ENCODE data around the gene FMNL2. TPM values are rescaled to one million over a fixed set of nuclear protein-coding genes. Genes with fewer than 3 reads are reported as not detected.

Gene FMNL2
- total RNA-seq, 1 donor from 2014 or later: 15.7 TPM

DNA sequence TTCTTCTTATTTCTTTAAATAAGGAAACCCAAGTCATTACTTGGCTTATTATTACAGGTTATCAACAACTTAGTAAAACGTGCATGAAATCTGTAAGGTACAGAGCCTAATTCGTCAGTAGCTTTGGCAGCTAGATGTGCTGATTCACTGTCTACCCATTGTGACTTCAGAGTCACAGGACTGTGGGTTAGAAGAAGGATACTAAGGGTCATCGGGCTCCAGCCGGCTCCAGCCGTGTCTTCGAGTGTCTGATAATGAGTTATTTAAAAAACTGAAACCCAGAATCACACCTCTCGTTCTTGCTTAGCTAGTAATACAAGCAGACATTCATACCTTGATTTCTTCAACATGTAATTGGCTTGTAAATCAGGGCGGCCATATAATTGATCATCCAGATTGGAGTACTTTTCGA lies 170.5 kb downstream of the FMNL2 start:
- H3K4me3 ChIP-seq (ENCODE audit: low read length in 3 of 3): peak overlapping the region in 2 of 3 donors; percentile 10 to 36
- peaks cover 0 to 2% (median 0%) of the 10 kb centered on the region in 3 donors for H3K9me3 ChIP-seq (ENCODE audit: control insufficient read depth in 3 of 3, low read length in 3 of 3)

DNA sequence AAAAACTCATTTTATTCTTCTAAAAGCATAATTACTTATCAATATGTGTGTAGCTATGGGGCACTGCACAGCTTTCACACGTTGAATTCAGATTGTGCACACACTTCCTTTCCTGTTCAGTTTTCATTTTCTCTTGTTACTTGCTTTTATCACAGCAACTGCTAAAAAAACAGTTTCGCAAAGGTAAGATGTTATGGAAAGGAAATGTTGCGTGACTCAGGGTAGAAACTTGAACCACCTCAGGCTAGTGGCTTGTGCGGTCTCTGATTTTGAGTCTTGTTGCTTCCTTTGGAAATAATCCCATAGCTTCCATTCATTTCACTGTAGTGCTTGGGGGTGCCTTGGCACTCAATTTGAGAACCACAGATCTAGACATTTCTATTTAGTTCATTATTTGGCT lies 171.9 kb downstream of the FMNL2 start:
- Histone ChIP-seq H3K27me3 (ENCODE audit: control insufficient read depth in 3 of 3, insufficient read depth in 3 of 3, low read length in 3 of 3) (no peaks in the 10 kb centered on the region), H3K9ac (ENCODE audit: low read depth in 1 of 3, low read length in 3 of 3) (no peak overlapping the region), H3K4me3 (ENCODE audit: low read length in 3 of 3) (no peak overlapping the region), H3K36me3 (ENCODE audit: control insufficient read depth in 3 of 3, insufficient read depth in 3 of 3, low read length in 3 of 3) (no peaks in the 10 kb centered on the region), H3K9me3 (ENCODE audit: control insufficient read depth in 3 of 3, low read length in 3 of 3) (peaks cover 0 to 2% (median 0%) of the 10 kb centered on the region in 3 donors), H3K4me1 (ENCODE audit: control insufficient read depth in 3 of 3, insufficient read depth in 3 of 3, low read length in 3 of 3) (peaks cover 0 to 9% (median 2%) of the 10 kb centered on the region in 3 donors), H3K27ac (ENCODE audit: low read depth, low read length) (no peak overlapping the region)

More for the DNA sequence above, 170.5 kb downstream of the FMNL2 start:
- H3K9ac ChIP-seq (ENCODE audit: low read depth in 1 of 3, low read length in 3 of 3): peak overlapping the region in 2 of 3 donors; percentile 3 to 15
- H3K27me3 ChIP-seq (ENCODE audit: control insufficient read depth in 3 of 3, insufficient read depth in 3 of 3, low read length in 3 of 3): no peaks in the 10 kb centered on the region
- H3K36me3 ChIP-seq (ENCODE audit: control insufficient read depth in 3 of 3, insufficient read depth in 3 of 3, low read length in 3 of 3): no peaks in the 10 kb centered on the region
- peaks cover 0 to 9% (median 2%) of the 10 kb centered on the region in 3 donors for H3K4me1 ChIP-seq (ENCODE audit: control insufficient read depth in 3 of 3, insufficient read depth in 3 of 3, low read length in 3 of 3)
- H3K27ac ChIP-seq (ENCODE audit: low read depth, low read length): peak overlapping the region; percentile 66

DNA sequence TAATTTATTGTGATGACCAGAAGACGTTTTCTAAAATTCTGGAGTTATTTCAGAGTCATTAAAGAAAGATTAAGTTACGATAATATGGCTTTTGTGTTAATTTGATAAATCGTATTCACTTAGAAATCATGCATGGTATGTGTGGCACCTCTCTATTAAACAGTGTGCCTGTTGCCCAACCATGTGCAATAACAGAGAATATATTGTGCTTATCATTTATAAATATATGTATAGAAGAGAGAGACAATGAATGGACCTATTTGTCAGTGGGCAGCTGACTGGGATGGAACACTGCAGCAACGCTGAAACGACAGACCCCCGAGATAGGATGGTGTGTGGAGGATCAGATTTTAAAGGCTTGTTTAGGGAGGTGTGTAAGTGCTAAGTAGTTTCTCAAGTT lies 172.9 kb downstream of the FMNL2 start:
- no peak overlapping the region for H3K9ac ChIP-seq (ENCODE audit: low read depth in 1 of 3, low read length in 3 of 3)
- H3K4me3 ChIP-seq (ENCODE audit: low read length in 3 of 3): no peak overlapping the region
- H3K4me1 ChIP-seq (ENCODE audit: control insufficient read depth in 3 of 3, insufficient read depth in 3 of 3, low read length in 3 of 3): peaks cover 0 to 9% (median 2%) of the 10 kb centered on the region in 3 donors
- H3K27ac ChIP-seq (ENCODE audit: low read depth, low read length): no peak overlapping the region
- H3K36me3 ChIP-seq (ENCODE audit: control insufficient read depth in 3 of 3, insufficient read depth in 3 of 3, low read length in 3 of 3): no peaks in the 10 kb centered on the region
- H3K27me3 ChIP-seq (ENCODE audit: control insufficient read depth in 3 of 3, insufficient read depth in 3 of 3, low read length in 3 of 3): no peaks in the 10 kb centered on the region
- peaks cover 0 to under 1% (median 0%) of the 10 kb centered on the region in 3 donors for H3K9me3 ChIP-seq (ENCODE audit: control insufficient read depth in 3 of 3, low read length in 3 of 3)

DNA sequence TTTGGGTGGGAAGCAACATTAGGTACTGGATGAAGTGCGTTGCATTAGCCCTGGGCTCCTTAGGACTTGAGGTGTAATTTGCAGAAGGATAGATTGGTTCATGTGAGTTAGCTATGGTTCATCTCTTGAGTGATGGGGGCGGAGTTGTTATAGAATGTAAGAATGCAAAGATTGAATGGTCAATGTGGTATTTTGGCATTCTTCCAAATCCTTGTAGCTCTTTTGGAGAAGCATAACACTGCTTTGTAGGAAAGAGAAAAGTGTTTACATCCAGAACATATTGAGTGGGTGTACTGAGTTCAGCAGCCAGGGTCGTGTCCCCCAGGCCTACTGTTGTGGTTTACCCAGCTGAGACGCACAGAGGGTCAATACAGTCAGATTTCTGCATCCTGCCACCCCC lies 173.5 kb downstream of the FMNL2 start:
- H3K4me3 ChIP-seq (ENCODE audit: low read length in 3 of 3): no peak overlapping the region
- H3K4me1 ChIP-seq (ENCODE audit: control insufficient read depth in 3 of 3, insufficient read depth in 3 of 3, low read length in 3 of 3): peaks cover 0 to 9% (median 2%) of the 10 kb centered on the region in 3 donors
- H3K27me3 ChIP-seq (ENCODE audit: control insufficient read depth in 3 of 3, insufficient read depth in 3 of 3, low read length in 3 of 3): no peaks in the 10 kb centered on the region
- H3K9me3 ChIP-seq (ENCODE audit: control insufficient read depth in 3 of 3, low read length in 3 of 3): no peaks in the 10 kb centered on the region
- H3K27ac ChIP-seq (ENCODE audit: low read depth, low read length): no peak overlapping the region
- H3K36me3 ChIP-seq (ENCODE audit: control insufficient read depth in 3 of 3, insufficient read depth in 3 of 3, low read length in 3 of 3): no peaks in the 10 kb centered on the region
- H3K9ac ChIP-seq (ENCODE audit: low read depth in 1 of 3, low read length in 3 of 3): no peak overlapping the region

DNA sequence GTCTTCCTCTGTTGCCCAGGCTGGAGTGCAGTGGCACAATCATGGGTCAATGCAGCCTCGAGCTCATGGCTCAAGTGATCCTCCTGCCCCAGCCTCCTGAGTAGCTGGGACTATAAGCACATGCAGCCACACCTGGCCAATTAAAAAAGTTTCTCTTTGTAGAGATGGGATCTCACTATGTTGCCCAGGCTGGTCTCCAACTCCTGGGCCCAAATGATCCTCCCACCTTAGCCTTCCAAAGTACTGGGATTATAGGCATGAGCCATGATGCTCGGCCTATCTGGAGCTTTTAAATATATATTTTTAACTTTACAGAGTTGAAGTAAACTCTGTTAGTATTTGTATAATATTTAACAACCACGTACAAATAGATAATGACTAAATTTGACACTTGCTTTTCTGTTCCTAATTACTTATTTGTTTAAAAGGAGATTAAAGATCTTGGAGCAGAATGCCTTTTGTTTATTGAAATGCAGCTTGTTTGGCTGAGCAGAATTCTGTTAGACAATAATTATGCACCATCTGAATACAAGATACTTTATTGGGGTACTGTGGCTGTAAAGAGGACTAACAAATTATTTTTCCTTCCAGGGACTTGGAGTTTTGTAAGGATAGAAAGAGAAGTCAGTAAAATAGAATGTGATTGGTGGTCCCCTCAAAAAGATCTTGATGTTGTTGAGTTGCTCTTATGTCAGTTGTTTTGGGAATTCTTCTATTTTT lies 175.0 kb downstream of the FMNL2 start:
- Histone ChIP-seq H3K9ac (ENCODE audit: low read depth in 1 of 3, low read length in 3 of 3) (no peak overlapping the region), H3K4me3 (ENCODE audit: low read length in 3 of 3) (no peak overlapping the region), H3K36me3 (ENCODE audit: control insufficient read depth in 3 of 3, insufficient read depth in 3 of 3, low read length in 3 of 3) (no peaks in the 10 kb centered on the region), H3K27ac (ENCODE audit: low read depth, low read length) (no peak overlapping the region), H3K4me1 (ENCODE audit: control insufficient read depth in 3 of 3, insufficient read depth in 3 of 3, low read length in 3 of 3) (peaks cover 0 to 9% (median 2%) of the 10 kb centered on the region in 3 donors), H3K27me3 (ENCODE audit: control insufficient read depth in 3 of 3, insufficient read depth in 3 of 3, low read length in 3 of 3) (no peaks in the 10 kb centered on the region), H3K9me3 (ENCODE audit: control insufficient read depth in 3 of 3, low read length in 3 of 3) (no peaks in the 10 kb centered on the region)

GRCh38 chr2:152510621-152511020 lies 175.6 kb downstream of the FMNL2 start:
- no peak overlapping the region for H3K9ac ChIP-seq (ENCODE audit: low read depth in 1 of 3, low read length in 3 of 3)
- H3K9me3 ChIP-seq (ENCODE audit: control insufficient read depth in 3 of 3, low read length in 3 of 3): no peaks in the 10 kb centered on the region
- H3K4me1 ChIP-seq (ENCODE audit: control insufficient read depth in 3 of 3, insufficient read depth in 3 of 3, low read length in 3 of 3): peaks cover 0 to 5% (median under 1%) of the 10 kb centered on the region in 3 donors
- H3K27ac ChIP-seq (ENCODE audit: low read depth, low read length): no peak overlapping the region
- H3K4me3 ChIP-seq (ENCODE audit: low read length in 3 of 3): no peak overlapping the region
- no peaks in the 10 kb centered on the region for H3K27me3 ChIP-seq (ENCODE audit: control insufficient read depth in 3 of 3, insufficient read depth in 3 of 3, low read length in 3 of 3)
- H3K36me3 ChIP-seq (ENCODE audit: control insufficient read depth in 3 of 3, insufficient read depth in 3 of 3, low read length in 3 of 3): no peaks in the 10 kb centered on the region

DNA sequence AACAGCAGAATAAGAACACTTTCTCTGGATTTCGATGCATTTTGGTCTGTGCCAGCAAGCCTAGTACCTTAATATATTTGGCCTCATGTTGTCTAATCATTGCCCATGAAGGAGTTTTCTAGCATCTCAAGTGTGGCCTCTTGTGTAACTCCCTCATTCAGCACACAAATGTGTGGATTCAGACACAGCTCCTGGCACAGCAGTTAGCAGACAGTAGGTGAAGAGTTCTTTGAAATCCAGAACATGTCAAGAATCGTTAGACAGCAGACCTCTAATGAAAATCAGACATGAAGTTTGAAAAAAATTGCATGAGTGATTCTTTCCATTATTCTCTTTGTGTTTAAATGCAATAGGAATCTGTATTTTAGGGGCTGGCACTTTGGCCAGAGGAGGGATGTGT lies 177.0 kb downstream of the FMNL2 start:
- no peaks in the 10 kb centered on the region for H3K9me3 ChIP-seq (ENCODE audit: control insufficient read depth in 3 of 3, low read length in 3 of 3)
- H3K4me1 ChIP-seq (ENCODE audit: control insufficient read depth in 3 of 3, insufficient read depth in 3 of 3, low read length in 3 of 3): peaks cover 0 to 5% (median 0%) of the 10 kb centered on the region in 3 donors
- no peaks in the 10 kb centered on the region for H3K27me3 ChIP-seq (ENCODE audit: control insufficient read depth in 3 of 3, insufficient read depth in 3 of 3, low read length in 3 of 3)
- no peak overlapping the region for H3K4me3 ChIP-seq (ENCODE audit: low read length in 3 of 3)
- H3K27ac ChIP-seq (ENCODE audit: low read depth, low read length): no peak overlapping the region
- H3K9ac ChIP-seq (ENCODE audit: low read depth in 1 of 3, low read length in 3 of 3): no peak overlapping the region
- H3K36me3 ChIP-seq (ENCODE audit: control insufficient read depth in 3 of 3, insufficient read depth in 3 of 3, low read length in 3 of 3): no peaks in the 10 kb centered on the region

DNA sequence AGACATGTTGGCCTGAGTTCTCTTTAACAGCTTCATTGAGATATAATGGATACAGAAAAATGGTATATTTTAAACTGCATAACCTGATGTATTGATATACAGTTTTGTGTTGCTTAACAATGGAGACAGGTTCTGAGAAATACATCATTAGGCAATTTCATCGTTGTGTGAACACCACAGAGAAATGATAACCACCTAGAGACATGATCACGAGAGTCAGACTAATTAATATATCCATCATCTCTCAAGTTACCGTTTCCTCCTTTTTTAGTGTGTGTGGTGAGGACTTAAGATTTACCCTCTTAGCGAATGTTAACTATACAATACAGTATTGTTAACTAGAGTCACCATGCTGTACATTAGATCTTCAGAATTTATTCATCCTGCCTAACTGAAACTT lies 178.1 kb downstream of the FMNL2 start:
- Histone ChIP-seq H3K9ac (ENCODE audit: low read depth in 1 of 3, low read length in 3 of 3) (no peak overlapping the region), H3K4me1 (ENCODE audit: control insufficient read depth in 3 of 3, insufficient read depth in 3 of 3, low read length in 3 of 3) (peaks cover 0 to 5% (median 0%) of the 10 kb centered on the region in 3 donors), H3K27me3 (ENCODE audit: control insufficient read depth in 3 of 3, insufficient read depth in 3 of 3, low read length in 3 of 3) (no peaks in the 10 kb centered on the region), H3K36me3 (ENCODE audit: control insufficient read depth in 3 of 3, insufficient read depth in 3 of 3, low read length in 3 of 3) (no peaks in the 10 kb centered on the region), H3K9me3 (ENCODE audit: control insufficient read depth in 3 of 3, low read length in 3 of 3) (no peaks in the 10 kb centered on the region), H3K27ac (ENCODE audit: low read depth, low read length) (no peak overlapping the region), H3K4me3 (ENCODE audit: low read length in 3 of 3) (no peak overlapping the region)

DNA sequence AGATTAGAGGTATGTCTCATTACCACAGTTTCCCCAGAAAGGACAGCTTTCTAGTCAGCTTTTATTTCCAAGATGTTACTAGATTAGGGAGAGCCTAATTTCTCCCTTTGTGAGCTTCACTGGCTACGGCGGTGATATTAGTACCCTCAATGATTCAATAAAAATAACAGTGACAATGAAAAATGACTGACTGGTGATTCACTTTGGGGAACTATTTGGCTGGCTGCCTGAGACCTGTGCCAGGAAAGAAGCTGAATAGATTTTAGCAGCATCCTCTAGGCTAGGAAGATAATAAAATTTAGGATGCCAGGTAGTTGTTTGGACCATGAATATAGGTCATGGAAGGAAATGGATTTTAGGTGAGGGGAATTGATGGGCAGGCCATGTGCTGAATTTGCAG lies 178.7 kb downstream of the FMNL2 start:
- H3K4me1 ChIP-seq (ENCODE audit: control insufficient read depth in 3 of 3, insufficient read depth in 3 of 3, low read length in 3 of 3): peaks cover 0 to 5% (median 0%) of the 10 kb centered on the region in 3 donors
- H3K9me3 ChIP-seq (ENCODE audit: control insufficient read depth in 3 of 3, low read length in 3 of 3): no peaks in the 10 kb centered on the region
- H3K9ac ChIP-seq (ENCODE audit: low read depth in 1 of 3, low read length in 3 of 3): no peak overlapping the region
- H3K4me3 ChIP-seq (ENCODE audit: low read length in 3 of 3): no peak overlapping the region
- H3K27me3 ChIP-seq (ENCODE audit: control insufficient read depth in 3 of 3, insufficient read depth in 3 of 3, low read length in 3 of 3): no peaks in the 10 kb centered on the region
- H3K36me3 ChIP-seq (ENCODE audit: control insufficient read depth in 3 of 3, insufficient read depth in 3 of 3, low read length in 3 of 3): no peaks in the 10 kb centered on the region
- no peak overlapping the region for H3K27ac ChIP-seq (ENCODE audit: low read depth, low read length)

GRCh38 chr2:152518034-152518433 lies 183.1 kb downstream of the FMNL2 start:
- H3K27ac ChIP-seq (ENCODE audit: low read depth, low read length): no peak overlapping the region
- peaks cover 0 to 7% (median 2%) of the 10 kb centered on the region in 3 donors for H3K4me1 ChIP-seq (ENCODE audit: control insufficient read depth in 3 of 3, insufficient read depth in 3 of 3, low read length in 3 of 3)
- H3K9me3 ChIP-seq (ENCODE audit: control insufficient read depth in 3 of 3, low read length in 3 of 3): no peaks in the 10 kb centered on the region
- no peaks in the 10 kb centered on the region for H3K36me3 ChIP-seq (ENCODE audit: control insufficient read depth in 3 of 3, insufficient read depth in 3 of 3, low read length in 3 of 3)
- H3K4me3 ChIP-seq (ENCODE audit: low read length in 3 of 3): no peak overlapping the region
- no peaks in the 10 kb centered on the region for H3K27me3 ChIP-seq (ENCODE audit: control insufficient read depth in 3 of 3, insufficient read depth in 3 of 3, low read length in 3 of 3)
- H3K9ac ChIP-seq (ENCODE audit: low read depth in 1 of 3, low read length in 3 of 3): no peak overlapping the region

All from skeletal muscle tissue (tissue), 4 donors.